ENCODE measurements around the gene TMC8. TPM values are rescaled to one million over a fixed set of nuclear protein-coding genes. Genes with fewer than 3 reads are reported as not detected.

TMC8 gene
- total and polyA plus RNA-seq, 4 donors: 1.3 to 14.5 (median 5.0) TPM

DNA sequence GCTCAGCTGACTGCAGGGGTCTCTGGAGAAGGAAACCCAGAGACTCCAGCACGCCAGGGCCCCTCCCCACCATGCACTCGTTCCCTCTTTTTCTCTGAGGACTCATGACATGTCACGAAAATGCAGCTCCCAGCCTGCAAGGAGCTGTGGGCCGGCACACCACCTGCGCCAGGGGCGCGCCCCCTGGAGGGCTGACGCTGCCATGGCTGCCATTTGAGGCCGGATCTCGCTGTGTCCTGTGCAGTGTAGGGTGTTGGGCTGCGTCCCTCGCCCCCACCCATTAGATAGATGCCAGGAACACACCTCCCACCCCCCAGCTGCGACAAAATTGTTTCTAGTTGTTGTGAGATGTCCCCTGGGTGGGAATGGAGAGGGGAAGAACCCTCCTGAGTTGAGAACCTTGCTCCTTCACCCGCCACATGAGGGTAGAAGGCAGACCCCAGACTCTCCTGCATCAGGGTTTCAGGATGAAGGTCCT, 46.0 kb downstream of the TMC8 start (continued):
- TF ChIP-seq GABPA (IDR thresholded peaks at IDR 0.05 in 1 of 2, conservative IDR thresholded peaks at IDR 0.05 in 1 of 2): no peak
- TF ChIP-seq HNF4G (IDR thresholded peaks at IDR 0.05): no peak
- no peak for TF ChIP-seq NR2F2 (IDR thresholded peaks at IDR 0.05)
- TF ChIP-seq YY1 (IDR thresholded peaks at IDR 0.05): no peak
- no peak for TF ChIP-seq TAF1 (conservative IDR thresholded peaks at IDR 0.05)

DNA sequence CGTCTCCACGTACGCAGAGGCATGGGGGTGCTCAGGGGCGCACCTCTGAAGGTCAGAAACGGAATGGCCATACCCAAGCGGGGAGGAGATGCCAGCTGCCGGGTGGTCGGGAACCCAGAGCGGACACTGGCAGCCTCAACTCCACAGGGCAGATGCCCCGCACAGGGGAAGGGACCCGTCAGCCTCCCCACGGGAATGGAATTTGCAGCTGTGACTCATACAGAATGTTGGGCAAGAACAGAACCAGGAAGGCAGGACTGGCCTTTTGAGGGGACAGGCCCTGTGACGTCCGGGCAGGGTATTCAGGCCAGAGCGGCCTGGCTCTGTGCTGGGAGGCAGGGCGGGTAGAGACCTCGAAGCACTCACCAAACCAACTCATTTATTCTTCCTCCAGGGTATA, 48.8 kb downstream of the TMC8 start:
- no peak for DNase-seq (ENCODE audit: low spot score)
- Histone ChIP-seq H3K4me3 (ENCODE audit: low read depth in 1 of 3, low read length in 3 of 3) (no peak overlapping the region), H3K9ac (ENCODE audit: low read depth in 1 of 2, low read length in 2 of 2) (no peak overlapping the region), H3K9me3 (ENCODE audit: control insufficient read depth in 4 of 4, low read length in 3 of 4) (no peaks in the 10 kb centered on the region), H3K36me3 (ENCODE audit: control insufficient read depth in 4 of 4, insufficient read depth in 3 of 4, low read depth in 1 of 4, low read length in 3 of 4) (no peaks in the 10 kb centered on the region), H3K27ac (ENCODE audit: low read depth in 1 of 2, low read length in 2 of 2) (no peak overlapping the region), H3K4me1 (ENCODE audit: control insufficient read depth in 4 of 4, insufficient read depth in 4 of 4, low read length in 3 of 4) (peaks cover 13 to 43% (median 32%) of the 10 kb centered on the region in 4 donors), H3K27me3 (ENCODE audit: control insufficient read depth in 4 of 4, insufficient read depth in 4 of 4, low read length in 3 of 4) (no peaks in the 10 kb centered on the region)
- 92% methylated on average over 17 of the region's 17 CpGs for WGBS
- TF ChIP-seq TAF1 (conservative IDR thresholded peaks at IDR 0.05) (no peak), SP1 (IDR thresholded peaks at IDR 0.05) (no peak), EGR1 (IDR thresholded peaks at IDR 0.05; ENCODE audit: low read depth in 2 of 2) (no peak), ATF3 (IDR thresholded peaks at IDR 0.05) (no peak), RXRA (IDR thresholded peaks at IDR 0.05) (no peak), HNF4G (IDR thresholded peaks at IDR 0.05) (no peak), FOXA1 (IDR thresholded peaks at IDR 0.05) (no peak), RAD21 (IDR thresholded peaks at IDR 0.05) (no peak)
- TF ChIP-seq, protein P1, sequence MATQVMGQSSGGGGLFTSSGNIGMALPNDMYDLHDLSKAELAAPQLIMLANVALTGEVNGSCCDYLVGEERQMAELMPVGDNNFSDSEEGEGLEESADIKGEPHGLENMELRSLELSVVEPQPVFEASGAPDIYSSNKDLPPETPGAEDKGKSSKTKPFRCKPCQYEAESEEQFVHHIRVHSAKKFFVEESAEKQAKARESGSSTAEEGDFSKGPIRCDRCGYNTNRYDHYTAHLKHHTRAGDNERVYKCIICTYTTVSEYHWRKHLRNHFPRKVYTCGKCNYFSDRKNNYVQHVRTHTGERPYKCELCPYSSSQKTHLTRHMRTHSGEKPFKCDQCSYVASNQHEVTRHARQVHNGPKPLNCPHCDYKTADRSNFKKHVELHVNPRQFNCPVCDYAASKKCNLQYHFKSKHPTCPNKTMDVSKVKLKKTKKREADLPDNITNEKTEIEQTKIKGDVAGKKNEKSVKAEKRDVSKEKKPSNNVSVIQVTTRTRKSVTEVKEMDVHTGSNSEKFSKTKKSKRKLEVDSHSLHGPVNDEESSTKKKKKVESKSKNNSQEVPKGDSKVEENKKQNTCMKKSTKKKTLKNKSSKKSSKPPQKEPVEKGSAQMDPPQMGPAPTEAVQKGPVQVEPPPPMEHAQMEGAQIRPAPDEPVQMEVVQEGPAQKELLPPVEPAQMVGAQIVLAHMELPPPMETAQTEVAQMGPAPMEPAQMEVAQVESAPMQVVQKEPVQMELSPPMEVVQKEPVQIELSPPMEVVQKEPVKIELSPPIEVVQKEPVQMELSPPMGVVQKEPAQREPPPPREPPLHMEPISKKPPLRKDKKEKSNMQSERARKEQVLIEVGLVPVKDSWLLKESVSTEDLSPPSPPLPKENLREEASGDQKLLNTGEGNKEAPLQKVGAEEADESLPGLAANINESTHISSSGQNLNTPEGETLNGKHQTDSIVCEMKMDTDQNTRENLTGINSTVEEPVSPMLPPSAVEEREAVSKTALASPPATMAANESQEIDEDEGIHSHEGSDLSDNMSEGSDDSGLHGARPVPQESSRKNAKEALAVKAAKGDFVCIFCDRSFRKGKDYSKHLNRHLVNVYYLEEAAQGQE (IDR thresholded peaks at IDR 0.05): no peak
- TF ChIP-seq, protein P2, sequence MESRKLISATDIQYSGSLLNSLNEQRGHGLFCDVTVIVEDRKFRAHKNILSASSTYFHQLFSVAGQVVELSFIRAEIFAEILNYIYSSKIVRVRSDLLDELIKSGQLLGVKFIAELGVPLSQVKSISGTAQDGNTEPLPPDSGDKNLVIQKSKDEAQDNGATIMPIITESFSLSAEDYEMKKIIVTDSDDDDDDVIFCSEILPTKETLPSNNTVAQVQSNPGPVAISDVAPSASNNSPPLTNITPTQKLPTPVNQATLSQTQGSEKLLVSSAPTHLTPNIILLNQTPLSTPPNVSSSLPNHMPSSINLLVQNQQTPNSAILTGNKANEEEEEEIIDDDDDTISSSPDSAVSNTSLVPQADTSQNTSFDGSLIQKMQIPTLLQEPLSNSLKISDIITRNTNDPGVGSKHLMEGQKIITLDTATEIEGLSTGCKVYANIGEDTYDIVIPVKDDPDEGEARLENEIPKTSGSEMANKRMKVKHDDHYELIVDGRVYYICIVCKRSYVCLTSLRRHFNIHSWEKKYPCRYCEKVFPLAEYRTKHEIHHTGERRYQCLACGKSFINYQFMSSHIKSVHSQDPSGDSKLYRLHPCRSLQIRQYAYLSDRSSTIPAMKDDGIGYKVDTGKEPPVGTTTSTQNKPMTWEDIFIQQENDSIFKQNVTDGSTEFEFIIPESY (IDR thresholded peaks at IDR 0.05): no peak

GRCh38 chr17:78180083-78180482, 49.5 kb downstream of the TMC8 start:
- no peak for DNase-seq (ENCODE audit: low spot score)
- Histone ChIP-seq H3K36me3 (ENCODE audit: control insufficient read depth in 4 of 4, insufficient read depth in 3 of 4, low read depth in 1 of 4, low read length in 3 of 4) (no peaks in the 10 kb centered on the region), H3K4me1 (ENCODE audit: control insufficient read depth in 4 of 4, insufficient read depth in 4 of 4, low read length in 3 of 4) (peaks cover 17 to 44% (median 35%) of the 10 kb centered on the region in 4 donors), H3K9me3 (ENCODE audit: control insufficient read depth in 4 of 4, low read length in 3 of 4) (no peaks in the 10 kb centered on the region), H3K4me3 (ENCODE audit: low read depth in 1 of 3, low read length in 3 of 3) (no peak overlapping the region), H3K27ac (ENCODE audit: low read depth in 1 of 2, low read length in 2 of 2) (peak overlapping the region; percentile 18 to 35), H3K9ac (ENCODE audit: low read depth in 1 of 2, low read length in 2 of 2) (no peak overlapping the region), H3K27me3 (ENCODE audit: control insufficient read depth in 4 of 4, insufficient read depth in 4 of 4, low read length in 3 of 4) (no peaks in the 10 kb centered on the region)
- peak; percentile 77 for TF ChIP-seq NR2F2 (IDR thresholded peaks at IDR 0.05)
- no peak for TF ChIP-seq RAD21 (IDR thresholded peaks at IDR 0.05)
- TF ChIP-seq EGR1 (IDR thresholded peaks at IDR 0.05; ENCODE audit: low read depth in 2 of 2): no peak
- TF ChIP-seq, protein P2 (IDR thresholded peaks at IDR 0.05): no peak
- TF ChIP-seq HNF4G (IDR thresholded peaks at IDR 0.05): no peak
- 62% methylated on average over 14 of the region's 14 CpGs for WGBS

Data from liver (tissue), 9 donors.